Measurements from ENCODE around the gene TENT4A. TPM values are rescaled to one million over a fixed set of nuclear protein-coding genes. Genes with fewer than 3 reads are reported as not detected.

The TENT4A gene
- total and polyA plus RNA-seq, 2 of the 4 experiments (the other 2 are of a cell fraction) = 5.9 to 17.2 TPM

GRCh38 chr5:6752236-6752635, 39.0 kb downstream of the TENT4A start:
- no TSS peak for BruUV-seq (replicated peaks)
- DNase-seq (no peak), ATAC-seq (ENCODE audit: low read depth) (no peak)
- TF ChIP-seq CTCF (conservative IDR thresholded peaks at IDR 0.05; ENCODE audit: low read depth, low read length) = no peak
- no peak for TF ChIP-seq RAD21 (IDR thresholded peaks at IDR 0.05; ENCODE audit: low read length)
- TF ChIP-seq NFE2L2 (IDR thresholded peaks at IDR 0.05; ENCODE audit: low read depth, low read length) = no peak
- TF ChIP-seq MAFK (IDR thresholded peaks at IDR 0.05; ENCODE audit: low read depth, low read length) = no peak
- TF ChIP-seq POLR2A (IDR thresholded peaks at IDR 0.05; ENCODE audit: low read depth, low read length) = no peak
- TF ChIP-seq MXI1 (IDR thresholded peaks at IDR 0.05; ENCODE audit: borderline replicate concordance, low read depth, low read length) = no peak
- no peak for TF ChIP-seq RFX5 (IDR thresholded peaks at IDR 0.05; ENCODE audit: low read depth, low read length)
- no peak for TF ChIP-seq SMC3 (IDR thresholded peaks at IDR 0.05; ENCODE audit: low read depth, low read length)
- TF ChIP-seq USF2 (IDR thresholded peaks at IDR 0.05; ENCODE audit: low read depth, low read length) = no peak
- no peak for TF ChIP-seq ELK1 (IDR thresholded peaks at IDR 0.05; ENCODE audit: borderline replicate concordance, low read depth, low read length)
- no peak for TF ChIP-seq CEBPB (IDR thresholded peaks at IDR 0.05; ENCODE audit: low read depth, low read length)
- no peak for TF ChIP-seq CHD1 (IDR thresholded peaks at IDR 0.05; ENCODE audit: low read depth, low read length)
- dilution Hi-C loops (cut with HindIII; ENCODE audit: low sequenced_read_pairs, unreplicated experiment) (no loop called here), in situ Hi-C loops (cut with MboI; ENCODE audit: low sequenced_read_pairs) (no loop called here), intact Hi-C loops (cut with micrococcal nuclease) (no loop called here)
- Histone ChIP-seq H4K5ac (ENCODE audit: low read depth, low read length) (no peak overlapping the region), H3K36me3 (ENCODE audit: control insufficient read depth, insufficient read depth, low read length) (peaks cover 65% of the 10 kb centered on the region), H2BK5ac (ENCODE audit: low read depth, low read length, poor library complexity, severe bottlenecking) (no peak overlapping the region), H3K27me3 (ENCODE audit: control insufficient read depth, insufficient read depth, low read length) (no peaks in the 10 kb centered on the region), H4K20me1 (ENCODE audit: insufficient read depth, low read length) (peaks cover 26% of the 10 kb centered on the region), H2BK20ac (ENCODE audit: low read depth, low read length) (no peak overlapping the region), H2AK5ac (ENCODE audit: low read depth, low read length) (no peak overlapping the region), H3K4me1 (ENCODE audit: control insufficient read depth, insufficient read depth, low read length) (no peaks in the 10 kb centered on the region), H3K56ac (ENCODE audit: extremely low read depth, insufficient read depth, low read length) (no peak overlapping the region), H3K27ac (ENCODE audit: insufficient read depth, low read length) (no peak overlapping the region), H2BK15ac (ENCODE audit: low read depth, low read length) (no peak overlapping the region), H3K18ac (ENCODE audit: low read depth, low read length) (no peak overlapping the region), H2AK9ac (replicated peaks; ENCODE audit: low read depth, low read length, poor library complexity) (no peak overlapping the region), H3K23ac (ENCODE audit: low read depth, low read length) (no peak overlapping the region), H3K4me2 (ENCODE audit: low read depth, low read length) (no peak overlapping the region), H3K9me3 (ENCODE audit: control insufficient read depth, insufficient read depth, low read length) (no peaks in the 10 kb centered on the region), H4K8ac (ENCODE audit: low read depth in 2 of 2, low read length in 2 of 2) (no peak overlapping the region), H3K4me3 (ENCODE audit: insufficient read depth, low read depth, low read length) (no peak overlapping the region), H3K79me1 (ENCODE audit: low read depth in 1 of 2, low read length in 2 of 2) (peaks cover 39 to 42% of the 10 kb centered on the region in 2 experiments), H3K9me1 (ENCODE audit: insufficient read depth, low read length) (no peaks in the 10 kb centered on the region), H3K4ac (ENCODE audit: low read depth, low read length) (no peak overlapping the region), H3K9ac (ENCODE audit: low read depth, low read length) (no peak overlapping the region), H2BK120ac (ENCODE audit: low read depth, low read length) (no peak overlapping the region), H4K91ac (ENCODE audit: insufficient read depth, low read depth, low read length) (no peak overlapping the region), H3K14ac (replicated peaks; ENCODE audit: low read depth, low read length) (no peak overlapping the region), H2AFZ (replicated peaks; ENCODE audit: low read length, poor library complexity) (no peak overlapping the region)
- ChIA-PET POLR2A (ENCODE audit: unreplicated experiment) (no interaction called here), CTCF (interaction anchor here (0.6 kb wide), 1 partner anchor 264 kb away, joined by 4 read pairs; no protein-coding TSS in a partner anchor)
- 100% methylated on average over 5 of the region's 12 CpGs; no CpG with 5 or more reads in 1 of the 2 experiments for WGBS, 2 experiments (ENCODE audit: extremely low coverage in 2 of 2, insufficient read length in 1 of 2)
